WI38 (cell line): ENCODE data around the gene MGP.

Experiments
- H3K4me3 ChIP-seq: 2 replicates; pipeline ENCODE4 v1.5.1; 2011; ENCODE audit warnings: low read depth, mild to moderate bottlenecking, control low read depth, low read length
- TF ChIP-seq, protein P1 (sequence below): IDR thresholded peaks from 2 replicates; pipeline ENCODE4 v1.5.1; 2012; ENCODE audit warnings: low read depth, mild to moderate bottlenecking, control low read depth, low read length

MGP gene

GRCh38 chr12:14892726-14893505, 7.3 kb upstream of the MGP start:
- TF ChIP-seq, protein P1, sequence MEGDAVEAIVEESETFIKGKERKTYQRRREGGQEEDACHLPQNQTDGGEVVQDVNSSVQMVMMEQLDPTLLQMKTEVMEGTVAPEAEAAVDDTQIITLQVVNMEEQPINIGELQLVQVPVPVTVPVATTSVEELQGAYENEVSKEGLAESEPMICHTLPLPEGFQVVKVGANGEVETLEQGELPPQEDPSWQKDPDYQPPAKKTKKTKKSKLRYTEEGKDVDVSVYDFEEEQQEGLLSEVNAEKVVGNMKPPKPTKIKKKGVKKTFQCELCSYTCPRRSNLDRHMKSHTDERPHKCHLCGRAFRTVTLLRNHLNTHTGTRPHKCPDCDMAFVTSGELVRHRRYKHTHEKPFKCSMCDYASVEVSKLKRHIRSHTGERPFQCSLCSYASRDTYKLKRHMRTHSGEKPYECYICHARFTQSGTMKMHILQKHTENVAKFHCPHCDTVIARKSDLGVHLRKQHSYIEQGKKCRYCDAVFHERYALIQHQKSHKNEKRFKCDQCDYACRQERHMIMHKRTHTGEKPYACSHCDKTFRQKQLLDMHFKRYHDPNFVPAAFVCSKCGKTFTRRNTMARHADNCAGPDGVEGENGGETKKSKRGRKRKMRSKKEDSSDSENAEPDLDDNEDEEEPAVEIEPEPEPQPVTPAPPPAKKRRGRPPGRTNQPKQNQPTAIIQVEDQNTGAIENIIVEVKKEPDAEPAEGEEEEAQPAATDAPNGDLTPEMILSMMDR: 0 out of 2 replicates have a peak, but pooled peaks have one; percentile 9
- no peak overlapping the region for H3K4me3 ChIP-seq

- TF ChIP-seq, protein P1: no peak
- no peak overlapping the region for H3K4me3 ChIP-seq
These were observed 5.0 kb upstream of the MGP start for GRCh38 chr12:14890701-14891100.

- H3K4me3 ChIP-seq: no peak overlapping the region
- TF ChIP-seq, protein P1: no peak
These were observed 617 bp upstream of the MGP start for GRCh38 chr12:14886271-14886670.

GRCh38 chr12:14884458-14884878, 1.2 kb downstream of the MGP start:
- TF ChIP-seq, protein P1: no peak
- no peak overlapping the region; the same call in 1 of the 2 replicates for H3K4me3 ChIP-seq

DNA sequence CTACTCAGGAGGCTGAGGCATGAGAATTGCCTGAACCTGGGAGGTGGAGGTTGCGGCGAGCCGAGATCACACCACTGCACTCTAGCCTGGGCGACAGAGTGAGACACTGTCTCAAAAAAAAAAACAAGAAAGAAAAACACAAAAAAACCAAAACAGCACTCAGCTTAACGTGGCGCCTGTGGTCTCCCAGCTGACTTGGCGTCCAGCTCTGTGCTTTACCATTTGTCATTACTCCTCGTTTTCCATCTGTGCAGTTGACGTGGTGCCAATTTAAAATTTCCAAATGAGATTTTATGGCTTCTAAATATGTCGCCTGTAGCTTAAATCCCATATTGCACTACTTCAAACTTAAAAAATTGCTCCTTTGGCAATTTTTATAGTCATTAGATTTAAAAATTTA, 2.0 kb downstream of the MGP start:
- TF ChIP-seq, protein P1: no peak
- H3K4me3 ChIP-seq: no peak overlapping the region

DNA sequence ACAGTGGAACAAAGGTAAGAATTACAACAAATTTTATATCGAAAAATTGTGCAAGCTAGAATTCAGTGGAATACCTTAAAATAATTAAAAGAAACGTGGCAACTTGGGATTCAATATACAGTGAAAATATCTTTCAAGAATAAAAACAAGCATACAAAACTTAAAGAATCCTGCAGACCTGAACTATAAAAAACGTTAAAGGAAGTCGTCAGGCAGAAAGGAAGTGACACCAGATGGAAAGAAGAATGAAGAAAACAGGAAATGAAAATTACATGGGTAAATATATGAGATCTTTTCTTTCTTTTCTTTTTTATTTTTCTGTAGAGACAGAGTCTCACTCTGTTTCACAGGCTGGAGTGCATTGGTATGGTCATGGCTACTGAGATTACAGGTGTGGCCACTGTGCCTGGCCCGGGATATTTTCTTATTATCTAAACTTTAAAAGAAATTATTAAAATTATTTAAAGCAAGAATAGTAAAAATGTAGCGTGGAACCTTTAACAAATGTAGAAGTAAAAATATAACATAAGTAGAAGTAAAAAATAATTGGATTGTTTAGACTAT, 4.7 kb downstream of the MGP start:
- TF ChIP-seq, protein P1: no peak
- no peak overlapping the region for H3K4me3 ChIP-seq

DNA sequence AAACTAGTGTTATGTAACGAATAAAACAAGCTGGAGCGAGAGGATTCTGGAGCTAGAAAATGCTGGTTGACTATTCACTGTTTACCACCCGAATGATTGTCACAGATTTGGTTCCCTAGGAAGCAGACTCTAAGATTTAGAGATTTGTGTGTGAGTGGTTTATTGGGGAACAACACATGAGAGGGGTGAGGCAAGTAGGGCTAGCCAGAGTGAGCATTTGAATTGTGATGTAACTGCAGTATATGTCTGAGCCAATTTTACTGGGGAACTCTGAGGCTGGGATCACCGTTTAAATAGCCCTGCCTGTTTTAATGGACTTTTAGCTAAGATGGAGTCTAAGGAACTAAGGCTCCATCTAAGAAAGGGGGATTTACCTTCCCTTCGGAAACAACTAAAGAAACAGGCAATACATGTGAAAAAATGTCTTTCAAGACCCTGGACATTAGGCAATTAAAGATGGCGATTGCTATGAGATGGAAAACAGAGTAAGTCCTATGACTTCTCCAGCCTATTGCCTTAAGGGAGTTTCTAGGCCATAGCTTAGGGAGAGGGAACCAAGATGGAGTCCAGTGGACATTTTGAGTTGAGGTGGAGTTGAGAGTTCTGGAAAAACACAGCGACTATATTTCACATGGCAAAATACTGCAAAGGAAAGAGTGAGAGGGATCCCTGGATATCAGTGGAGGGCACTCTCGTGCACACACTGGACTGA, 6.3 kb downstream of the MGP start:
- no peak overlapping the region for H3K4me3 ChIP-seq
- TF ChIP-seq, protein P1: no peak
